Muscle of leg (tissue), 11 donors: ENCODE data around the gene HERC6. TPM values are rescaled to one million over a fixed set of nuclear protein-coding genes. Genes with fewer than 3 reads are reported as not detected.

ENCODE experiments used
- DNase-seq: peaks from one replicate; pipeline ENCODE4 v3.0.0; 2013
- H3K27ac ChIP-seq: one replicate; pipeline ENCODE4 v1.5.1; 2013; ENCODE audit warnings: mild to moderate bottlenecking, low read length, control low read depth
- H3K27me3 ChIP-seq: one replicate; pipeline ENCODE4 v1.6.1; 2013; ENCODE audit warnings: low read length; ENCODE audit not compliant: control insufficient read depth, insufficient read depth
- H3K36me3 ChIP-seq: one replicate; pipeline ENCODE4 v1.6.1; 2013; ENCODE audit warnings: low read length; ENCODE audit not compliant: control insufficient read depth, insufficient read depth
- H3K4me1 ChIP-seq: one replicate; pipeline ENCODE4 v1.6.1; 2013; ENCODE audit warnings: low read length; ENCODE audit not compliant: control insufficient read depth, insufficient read depth
- H3K4me3 ChIP-seq: one replicate; pipeline ENCODE4 v1.5.1; 2013; ENCODE audit warnings: low read length, control low read depth
- H3K9me3 ChIP-seq: replicated peaks from 2 replicates; pipeline ENCODE4 v1.6.1; 2013; ENCODE audit warnings: low read depth, low read length; ENCODE audit not compliant: control insufficient read depth
- WGBS: methylation state at CpG from one replicate; pipeline ENCODE4 v1.1.5; 2013; ENCODE audit warnings: missing lambda C conversion rate; ENCODE audit not compliant: insufficient coverage; 5-methylcytosine and 5-hydroxymethylcytosine counted together
- polyA plus RNA-seq, 8 donors: library from polyadenylated mRNA; unstranded; fragments of 120-200 nt; gene quantifications; one replicate each; pipeline versions ENCODE4 v1.2.1 to v1.2.3, GENCODE V29; 2013; ENCODE audit warnings: inconsistent platforms in 1 of 8, low replicate concordance in 1 of 8; ENCODE audit not compliant: insufficient read length in 8 of 8, insufficient read depth in 1 of 8
- total RNA-seq: library from RNA; stranded (reverse); fragments of 120-200 nt; gene quantifications from one replicate; pipeline ENCODE4 v1.2.4, GENCODE V29; 2013

The HERC6 gene
- total and polyA plus RNA-seq, 9 donors: 0.77 to 2.3 (median 1.3) TPM

DNA sequence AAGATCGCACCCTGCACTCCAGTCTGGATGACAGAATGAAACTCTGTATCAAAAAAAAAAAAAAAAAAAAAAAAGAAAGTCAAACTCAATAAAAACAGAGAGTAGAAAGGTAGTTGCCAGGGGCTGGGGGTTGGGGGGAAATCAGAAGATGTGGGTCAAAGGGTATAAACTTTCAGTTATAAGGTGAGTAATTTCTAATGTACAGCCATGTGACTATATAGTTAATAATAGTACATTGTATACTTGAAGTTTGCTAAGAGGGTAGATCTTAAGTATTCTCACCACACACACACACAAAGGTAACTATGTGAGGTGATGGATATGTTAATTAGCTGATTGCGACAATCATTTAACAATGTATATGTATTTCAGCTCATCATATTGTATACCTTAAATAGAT, 11.5 kb downstream of the HERC6 start:
- no CpG with 5 or more reads among the region's 2 CpGs for WGBS
- no peak overlapping the region for H3K27ac ChIP-seq
- no peak overlapping the region for H3K4me3 ChIP-seq

GRCh38 chr4:88391703-88392102, 13.1 kb downstream of the HERC6 start:
- no peak overlapping the region for H3K4me3 ChIP-seq
- WGBS: 57% methylated on average over 1 of the region's 1 CpG
- peaks cover 3% of the 10 kb centered on the region for H3K4me1 ChIP-seq
- no peaks in the 10 kb centered on the region for H3K27me3 ChIP-seq
- no peak for DNase-seq
- H3K9me3 ChIP-seq: no peaks in the 10 kb centered on the region
- no peak overlapping the region for H3K27ac ChIP-seq
- peaks cover 30% of the 10 kb centered on the region for H3K36me3 ChIP-seq

More for the DNA sequence above, 11.5 kb downstream of the HERC6 start:
- Histone ChIP-seq H3K9me3 (no peaks in the 10 kb centered on the region), H3K4me1 (peaks cover 3% of the 10 kb centered on the region), H3K27me3 (no peaks in the 10 kb centered on the region), H3K36me3 (peaks cover 31% of the 10 kb centered on the region)
- no peak for DNase-seq

GRCh38 chr4:88396681-88397080, 18.0 kb downstream of the HERC6 start:
- Histone ChIP-seq H3K4me3 (no peak overlapping the region), H3K4me1 (peaks cover 3% of the 10 kb centered on the region), H3K9me3 (no peaks in the 10 kb centered on the region), H3K27me3 (no peaks in the 10 kb centered on the region), H3K27ac (no peak overlapping the region), H3K36me3 (peaks cover 24% of the 10 kb centered on the region)
- 100% methylated on average over 1 of the region's 2 CpGs for WGBS
- no peak for DNase-seq

GRCh38 chr4:88398381-88398780, 19.7 kb downstream of the HERC6 start:
- Histone ChIP-seq H3K27me3 (no peaks in the 10 kb centered on the region), H3K4me1 (no peaks in the 10 kb centered on the region), H3K36me3 (peaks cover 18% of the 10 kb centered on the region), H3K27ac (no peak overlapping the region), H3K9me3 (no peaks in the 10 kb centered on the region), H3K4me3 (no peak overlapping the region)
- DNase-seq: no peak
- WGBS: no CpG with 5 or more reads among the region's 2 CpGs

GRCh38 chr4:88409206-88409605, 30.6 kb downstream of the HERC6 start:
- no peak for DNase-seq
- H3K4me1 ChIP-seq: no peaks in the 10 kb centered on the region
- no peak overlapping the region for H3K27ac ChIP-seq
- H3K27me3 ChIP-seq: no peaks in the 10 kb centered on the region
- H3K9me3 ChIP-seq: no peaks in the 10 kb centered on the region
- no peak overlapping the region for H3K4me3 ChIP-seq
- H3K36me3 ChIP-seq: peaks cover 25% of the 10 kb centered on the region
- no CpG with 5 or more reads among the region's 2 CpGs for WGBS

GRCh38 chr4:88409789-88410188, 31.1 kb downstream of the HERC6 start:
- Histone ChIP-seq H3K27ac (no peak overlapping the region), H3K27me3 (no peaks in the 10 kb centered on the region), H3K36me3 (peaks cover 28% of the 10 kb centered on the region), H3K4me1 (no peaks in the 10 kb centered on the region), H3K4me3 (no peak overlapping the region), H3K9me3 (no peaks in the 10 kb centered on the region)
- DNase-seq: no peak
- no CpG with 5 or more reads among the region's 1 CpG for WGBS

DNA sequence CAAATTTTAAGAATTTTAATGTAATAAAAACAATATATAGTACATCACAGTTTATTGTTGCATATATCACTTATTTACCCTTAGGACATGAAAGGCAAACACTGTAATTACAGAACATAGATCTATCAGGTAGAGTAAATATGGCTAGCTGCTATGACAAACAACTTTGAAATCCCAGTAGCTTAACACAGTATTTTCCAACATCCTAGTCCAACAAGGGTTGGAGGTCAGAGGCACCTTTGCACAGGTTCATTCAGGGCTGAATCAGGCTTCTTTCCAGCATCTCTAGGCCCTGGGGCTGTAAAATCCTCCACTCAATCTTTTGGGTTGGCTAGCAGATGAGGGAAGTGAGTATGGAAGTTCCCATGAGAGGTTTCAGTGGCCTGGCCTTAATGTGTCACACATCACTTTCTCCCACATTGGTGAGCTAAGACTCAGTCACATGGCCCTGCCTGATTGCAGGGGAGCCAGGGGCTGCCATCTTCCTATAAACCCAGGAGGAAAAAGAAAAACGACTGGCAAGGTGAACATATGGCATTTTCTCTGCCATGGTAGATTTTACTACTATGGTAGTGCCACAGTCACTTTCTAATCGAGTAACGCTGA, 32.9 kb downstream of the HERC6 start:
- H3K27ac ChIP-seq: no peak overlapping the region
- no peak for DNase-seq
- H3K4me1 ChIP-seq: no peaks in the 10 kb centered on the region
- no peak overlapping the region for H3K4me3 ChIP-seq
- no CpG with 5 or more reads among the region's 3 CpGs for WGBS
- peaks cover 23% of the 10 kb centered on the region for H3K36me3 ChIP-seq
- no peaks in the 10 kb centered on the region for H3K27me3 ChIP-seq
- H3K9me3 ChIP-seq: no peaks in the 10 kb centered on the region

DNA sequence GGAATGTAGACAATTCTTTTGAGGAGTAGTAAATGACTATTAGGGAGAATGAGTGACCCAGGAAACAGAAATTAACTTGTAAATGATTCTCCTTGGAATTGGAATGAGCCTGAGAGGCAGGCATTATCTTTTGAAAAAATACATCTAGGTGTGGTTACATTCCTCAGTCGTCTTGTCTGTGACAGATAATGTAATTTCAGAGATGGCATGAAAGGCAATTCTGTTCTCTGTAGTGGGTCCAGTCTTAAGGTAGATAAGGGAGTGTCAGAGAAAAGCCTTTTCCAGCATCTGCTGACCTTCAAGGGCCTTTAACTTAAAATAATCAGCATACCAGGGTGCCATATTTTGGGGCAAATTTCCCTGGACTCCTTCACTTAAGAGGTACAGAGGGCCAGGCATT, 35.1 kb downstream of the HERC6 start:
- DNase-seq: no peak
- H3K27ac ChIP-seq: no peak overlapping the region
- WGBS: 67% methylated on average over 1 of the region's 1 CpG
- no peak overlapping the region for H3K4me3 ChIP-seq
- peaks cover 14% of the 10 kb centered on the region for H3K36me3 ChIP-seq
- H3K9me3 ChIP-seq: no peaks in the 10 kb centered on the region
- H3K4me1 ChIP-seq: no peaks in the 10 kb centered on the region
- no peaks in the 10 kb centered on the region for H3K27me3 ChIP-seq

DNA sequence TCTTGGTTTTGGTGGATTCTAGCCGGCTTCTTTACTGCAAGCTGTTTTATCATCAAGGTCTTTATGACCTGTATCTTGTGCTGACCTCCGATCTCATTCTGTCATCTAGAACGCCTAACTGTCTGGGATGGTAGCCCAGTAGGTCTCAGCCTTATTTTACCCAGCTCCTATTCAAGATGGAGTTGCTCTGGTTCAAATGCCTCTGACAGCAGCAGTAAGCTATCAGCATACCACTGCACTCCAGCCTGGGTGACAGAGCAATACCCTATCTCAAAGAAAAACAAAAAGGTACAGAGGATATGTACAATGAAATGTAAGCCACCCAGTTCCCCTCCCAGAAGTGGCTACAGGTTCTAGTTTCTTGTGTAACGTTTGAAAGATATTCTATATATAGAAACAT, 36.1 kb downstream of the HERC6 start:
- H3K27ac ChIP-seq: no peak overlapping the region
- H3K36me3 ChIP-seq: peaks cover 14% of the 10 kb centered on the region
- 83% methylated on average over 3 of the region's 4 CpGs for WGBS

DNA sequence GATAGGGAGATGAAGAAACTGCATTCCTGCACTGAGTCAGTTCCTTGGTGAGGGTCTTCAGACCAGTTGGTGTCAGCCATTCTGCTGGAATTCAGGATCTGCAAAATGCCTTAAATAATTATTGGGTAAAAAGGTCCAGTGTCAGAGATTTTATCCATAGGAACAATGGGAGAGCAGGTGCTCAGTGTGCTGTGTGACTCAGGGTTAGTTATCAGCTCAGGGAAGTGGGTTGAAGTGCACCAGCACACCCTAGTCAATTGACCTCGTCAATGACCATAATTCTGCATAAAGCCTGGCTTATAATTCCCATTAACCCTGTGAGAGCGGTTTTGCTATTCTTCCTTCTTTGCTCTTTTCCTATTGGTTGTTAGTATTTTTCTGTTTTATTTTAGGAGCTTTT, 37.3 kb downstream of the HERC6 start:
- no CpG with 5 or more reads among the region's 2 CpGs for WGBS
- Histone ChIP-seq H3K4me3 (no peak overlapping the region), H3K36me3 (peaks cover 11% of the 10 kb centered on the region)

More for the DNA sequence above, 36.1 kb downstream of the HERC6 start:
- no peak for DNase-seq
- Histone ChIP-seq H3K4me1 (no peaks in the 10 kb centered on the region), H3K4me3 (no peak overlapping the region), H3K9me3 (no peaks in the 10 kb centered on the region), H3K27me3 (no peaks in the 10 kb centered on the region)

GRCh38 chr4:88418411-88418810, 39.8 kb downstream of the HERC6 start:
- Histone ChIP-seq H3K4me3 (no peak overlapping the region), H3K9me3 (no peaks in the 10 kb centered on the region), H3K27ac (no peak overlapping the region), H3K36me3 (peaks cover 7% of the 10 kb centered on the region), H3K4me1 (no peaks in the 10 kb centered on the region), H3K27me3 (no peaks in the 10 kb centered on the region)
- WGBS: no CpG with 5 or more reads among the region's 3 CpGs
- no peak for DNase-seq

More for the DNA sequence above, 37.3 kb downstream of the HERC6 start:
- no peak overlapping the region for H3K27ac ChIP-seq
- no peaks in the 10 kb centered on the region for H3K4me1 ChIP-seq
- H3K27me3 ChIP-seq: no peaks in the 10 kb centered on the region
- H3K9me3 ChIP-seq: no peaks in the 10 kb centered on the region
- DNase-seq: no peak
